Retinal pigment epithelial cell (primary cell): ENCODE data around the gene HMCES.
A peak's percentile ranks its signal among the peaks of the same experiment; 100 is the strongest.
"Not testable (repeated sequence)": the region's sequence is repeated elsewhere in the genome, so short reads cannot be mapped to it uniquely, and the experiment has no call there.

Experiments
- DNase-seq: peaks from one replicate; pipeline ENCODE4 v3.0.0-alpha.2; 2010; ENCODE audit warnings: low read depth
- H3K4me3 ChIP-seq: 2 replicates; pipeline ENCODE4 v1.5.1; 2011; ENCODE audit warnings: mild to moderate bottlenecking, low read length, control low read depth, moderate library complexity
- TF ChIP-seq, protein P1 (sequence below): conservative IDR thresholded peaks from 2 replicates; pipeline ENCODE4 v1.5.1; 2011; ENCODE audit warnings: low read depth, low read length, control low read depth, inconsistent platforms

The HMCES gene

DNA sequence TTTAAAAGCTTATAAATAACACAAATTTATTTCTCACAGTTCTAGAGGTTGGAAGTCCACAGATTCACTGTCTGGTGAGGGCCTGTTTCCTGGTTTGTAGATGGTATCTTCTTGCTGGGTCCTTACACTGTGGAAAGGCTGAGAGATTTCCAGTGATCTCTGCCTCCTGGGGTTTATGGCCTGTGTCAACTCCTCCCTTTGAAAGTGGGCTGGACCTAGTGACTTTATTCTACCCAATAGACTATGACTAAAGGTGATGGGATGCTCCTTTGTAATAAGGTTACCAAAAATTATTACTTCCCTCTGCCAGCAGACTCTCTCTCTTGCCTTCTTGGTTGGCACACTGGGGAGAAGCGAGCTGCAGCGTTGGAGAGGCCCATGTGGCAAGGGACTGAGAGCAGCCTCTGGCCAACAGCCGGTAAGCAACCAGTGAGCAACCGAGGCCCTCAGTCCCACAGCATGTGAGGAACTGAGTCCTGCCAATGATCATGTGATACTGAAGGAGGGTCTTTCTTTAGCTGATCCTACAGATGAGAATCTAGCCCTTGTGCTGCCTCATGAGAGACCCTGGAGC, 43.2 kb upstream of the HMCES start:
- TF ChIP-seq, protein P1, sequence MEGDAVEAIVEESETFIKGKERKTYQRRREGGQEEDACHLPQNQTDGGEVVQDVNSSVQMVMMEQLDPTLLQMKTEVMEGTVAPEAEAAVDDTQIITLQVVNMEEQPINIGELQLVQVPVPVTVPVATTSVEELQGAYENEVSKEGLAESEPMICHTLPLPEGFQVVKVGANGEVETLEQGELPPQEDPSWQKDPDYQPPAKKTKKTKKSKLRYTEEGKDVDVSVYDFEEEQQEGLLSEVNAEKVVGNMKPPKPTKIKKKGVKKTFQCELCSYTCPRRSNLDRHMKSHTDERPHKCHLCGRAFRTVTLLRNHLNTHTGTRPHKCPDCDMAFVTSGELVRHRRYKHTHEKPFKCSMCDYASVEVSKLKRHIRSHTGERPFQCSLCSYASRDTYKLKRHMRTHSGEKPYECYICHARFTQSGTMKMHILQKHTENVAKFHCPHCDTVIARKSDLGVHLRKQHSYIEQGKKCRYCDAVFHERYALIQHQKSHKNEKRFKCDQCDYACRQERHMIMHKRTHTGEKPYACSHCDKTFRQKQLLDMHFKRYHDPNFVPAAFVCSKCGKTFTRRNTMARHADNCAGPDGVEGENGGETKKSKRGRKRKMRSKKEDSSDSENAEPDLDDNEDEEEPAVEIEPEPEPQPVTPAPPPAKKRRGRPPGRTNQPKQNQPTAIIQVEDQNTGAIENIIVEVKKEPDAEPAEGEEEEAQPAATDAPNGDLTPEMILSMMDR: no peak
- no peak overlapping the region for H3K4me3 ChIP-seq
- no peak for DNase-seq

DNA sequence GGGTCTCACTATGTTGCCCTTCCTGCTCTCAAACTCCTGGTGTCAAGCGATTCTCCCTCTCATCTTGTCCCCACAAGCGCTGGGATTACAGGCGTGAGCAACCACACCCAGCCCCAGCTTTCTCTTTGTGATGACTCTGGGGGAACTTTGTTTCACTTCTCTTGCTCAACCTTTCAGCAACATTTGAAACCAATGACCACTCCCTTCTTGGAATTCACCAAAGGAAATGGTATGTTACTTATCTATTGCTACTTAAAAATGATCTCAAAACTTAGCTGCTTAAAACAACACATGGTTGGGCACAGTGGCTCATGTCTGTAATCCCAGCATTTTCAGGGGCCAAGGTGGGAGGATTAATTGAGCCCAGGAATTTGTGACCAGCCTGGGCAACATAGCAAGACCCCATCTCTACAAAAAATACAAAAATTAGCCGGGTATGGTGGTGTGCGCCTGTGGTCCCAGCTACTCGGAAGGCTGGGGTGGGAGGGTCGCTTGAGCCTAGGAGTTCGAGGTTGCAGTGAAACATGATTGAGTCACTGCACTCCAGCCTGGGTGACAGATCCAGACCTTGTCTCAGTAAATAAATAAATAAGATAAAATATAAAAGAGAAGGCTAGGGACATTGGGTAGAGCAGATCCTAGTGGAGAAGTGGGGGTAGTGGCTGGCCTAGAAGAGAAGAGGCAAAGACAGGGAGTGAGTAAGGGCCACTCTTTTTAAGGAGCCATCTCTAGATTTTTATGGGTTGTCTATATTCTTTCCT, 39.5 kb upstream of the HMCES start:
- no peak for DNase-seq
- TF ChIP-seq, protein P1: no peak
- no peak overlapping the region for H3K4me3 ChIP-seq

DNA sequence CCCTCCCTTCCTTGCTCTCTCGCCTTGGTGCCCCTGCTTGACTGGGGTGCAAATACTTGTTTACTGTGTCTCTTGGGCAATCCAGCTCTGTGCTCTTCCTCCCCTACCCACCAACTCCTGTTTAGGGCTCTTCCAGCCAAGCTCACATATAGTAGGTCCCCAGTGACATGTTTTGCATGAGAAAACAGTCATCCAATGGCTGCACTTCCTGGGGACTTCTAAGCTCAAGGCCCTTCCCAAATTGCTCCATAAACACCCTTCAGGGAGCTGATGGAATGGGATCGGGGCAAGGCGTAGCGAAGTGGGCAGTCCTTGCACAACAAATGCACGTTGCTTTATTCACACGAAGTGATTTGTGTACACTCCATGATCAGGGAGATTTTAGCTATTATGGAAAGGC, 38.7 kb upstream of the HMCES start:
- TF ChIP-seq, protein P1: no peak
- no peak overlapping the region for H3K4me3 ChIP-seq
- no peak for DNase-seq

DNA sequence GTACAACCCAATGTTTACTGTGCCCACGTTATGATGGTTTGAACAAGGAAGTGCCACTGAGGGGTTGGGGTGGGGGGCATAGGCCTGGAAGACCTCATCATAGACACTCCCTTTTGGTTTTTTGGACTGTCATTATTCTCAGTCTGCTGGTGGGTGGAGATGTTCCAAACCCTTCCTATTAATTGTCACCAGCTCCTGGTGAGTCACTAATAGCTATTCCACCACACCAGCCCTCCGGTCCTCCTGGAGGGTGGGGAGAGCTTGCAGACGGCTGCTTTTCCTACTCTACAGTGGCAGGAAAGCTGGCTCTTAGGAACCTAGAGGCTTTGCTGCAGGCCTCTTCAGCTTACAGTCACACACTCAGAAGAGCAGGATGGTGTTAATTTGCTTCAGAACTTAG, 38.2 kb upstream of the HMCES start:
- TF ChIP-seq, protein P1: no peak
- DNase-seq: no peak
- no peak overlapping the region for H3K4me3 ChIP-seq

DNA sequence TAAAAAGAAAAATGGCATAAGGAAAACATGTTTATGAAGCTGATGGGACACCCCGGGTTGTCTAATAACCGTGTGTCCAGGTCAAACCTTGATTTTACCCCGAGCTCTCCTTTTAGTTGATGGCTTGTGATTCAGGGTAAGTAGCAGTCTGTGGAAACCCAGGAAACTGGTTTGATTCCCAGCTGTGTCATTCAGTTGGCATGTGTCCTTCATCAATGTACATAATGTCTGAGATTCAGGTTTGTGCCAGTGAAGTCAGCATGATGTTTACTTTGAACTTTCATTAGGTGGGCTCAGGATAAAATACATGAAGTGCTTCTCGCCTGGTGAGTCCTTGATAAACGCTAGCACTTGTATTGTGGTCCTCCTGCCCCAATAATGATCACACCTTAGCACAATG, 33.5 kb upstream of the HMCES start:
- no peak overlapping the region for H3K4me3 ChIP-seq
- no peak for DNase-seq
- TF ChIP-seq, protein P1: no peak

DNA sequence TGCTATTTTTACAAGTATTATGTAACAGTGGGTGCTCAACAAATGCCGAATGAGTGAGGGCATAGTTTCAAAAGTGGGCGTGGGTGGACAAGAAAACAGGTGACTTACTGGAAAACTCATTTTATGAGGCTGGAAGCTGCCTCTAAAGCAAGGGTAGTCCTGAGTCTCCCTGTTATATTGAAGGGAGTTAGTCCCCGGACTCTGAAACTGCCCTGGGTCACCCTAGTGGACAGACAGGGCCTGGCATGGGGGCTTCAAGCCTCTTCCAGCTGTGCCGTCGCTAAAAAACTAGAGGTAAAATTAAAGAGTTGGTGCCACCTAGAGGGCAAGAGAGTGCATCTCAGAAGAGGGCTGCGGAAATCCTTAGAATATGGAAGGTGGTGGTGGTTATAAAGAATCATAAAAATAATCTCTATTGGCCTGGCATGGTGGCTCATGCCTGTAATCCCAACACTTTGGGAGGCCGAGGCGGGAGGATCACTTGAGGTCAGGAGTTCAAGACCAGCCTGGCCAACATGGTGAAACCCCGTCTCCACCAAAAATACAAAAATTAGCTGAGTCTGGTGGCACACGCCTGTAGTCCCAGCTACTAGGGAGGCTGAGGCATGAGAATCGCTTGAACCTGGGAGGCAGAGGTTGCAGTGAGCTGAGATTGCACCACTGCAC, 32.9 kb upstream of the HMCES start:
- TF ChIP-seq, protein P1: peak; percentile 97
- DNase-seq: peak; percentile 66
- not testable (repeated sequence) for H3K4me3 ChIP-seq
